Urothelium cell line (cell line): ENCODE measurements around the gene CTNND2.
"Not testable (repeated sequence)": the region's sequence is repeated elsewhere in the genome, so short reads cannot be mapped to it uniquely, and the experiment has no call there.

Experiments used
- DNase-seq: peaks from one replicate; pipeline ENCODE4 v3.0.0; 2011; ENCODE audit warnings: low spot score, mixed read lengths
- FAIRE-seq: peaks from 2 replicates; lab custom pipeline; 2011; peaks lifted over from hg19 to GRCh38; lab: Jason Lieb, UNC

CTNND2 gene

DNA sequence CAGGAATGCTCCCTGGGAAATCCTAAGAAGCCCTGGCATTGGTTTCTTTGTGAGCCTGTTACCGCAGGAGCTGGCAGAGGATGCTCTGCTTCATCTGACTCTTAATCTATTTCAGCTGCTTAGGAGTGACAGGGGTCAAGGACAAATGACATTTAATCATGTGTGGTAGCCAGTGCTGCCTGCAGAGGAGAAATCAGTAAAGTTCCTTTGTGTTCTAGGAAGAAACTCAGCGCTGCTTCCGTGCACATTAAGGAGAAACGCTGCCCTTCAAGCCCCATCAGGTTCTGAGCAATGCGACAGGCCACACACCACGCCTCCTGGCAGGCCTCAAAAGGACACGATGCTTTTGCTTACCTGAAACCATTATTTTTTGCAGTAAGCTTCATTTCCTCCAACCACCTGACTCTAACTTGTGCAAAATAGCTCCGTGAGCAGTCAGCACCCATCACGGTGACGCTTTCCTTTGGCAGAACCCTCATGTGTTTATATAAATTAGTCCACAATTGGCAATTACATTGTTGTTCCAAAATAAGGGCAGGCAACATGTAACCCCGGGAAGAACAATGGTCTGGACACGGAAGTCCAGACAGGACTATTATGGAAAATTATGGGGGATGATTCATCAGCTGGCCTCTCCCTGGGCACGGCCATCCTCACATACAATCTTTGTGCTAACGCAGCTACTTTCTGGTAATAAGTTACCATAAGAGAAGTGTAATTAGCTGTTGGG, 755.3 kb downstream of the CTNND2 start:
- FAIRE-seq (no peak), DNase-seq (no peak)

DNA sequence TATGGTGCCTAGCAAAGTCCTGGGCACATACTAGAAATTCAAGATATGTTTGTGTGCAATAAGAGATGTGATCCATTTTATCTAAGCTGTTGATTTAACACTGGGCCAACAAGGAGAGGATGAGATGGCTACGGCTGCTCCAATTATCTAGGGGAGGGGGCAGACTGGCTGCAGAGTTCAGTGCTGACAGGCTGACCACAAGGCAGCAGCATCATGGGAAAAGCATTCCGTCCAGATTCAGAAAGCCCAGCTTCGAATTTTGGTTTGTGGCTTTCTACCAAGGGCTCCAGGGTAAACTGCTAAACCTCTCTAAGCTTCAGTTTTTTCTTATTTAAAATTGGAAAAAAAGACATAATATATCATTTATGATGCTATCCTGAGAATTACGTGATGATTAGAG, 758.1 kb downstream of the CTNND2 start:
- no peak for DNase-seq
- no peak for FAIRE-seq

- DNase-seq (no peak), FAIRE-seq (no peak)
Measured at GRCh38 chr5:11143456-11144267, 760.6 kb downstream of the CTNND2 start.

GRCh38 chr5:11139217-11139865, 764.9 kb downstream of the CTNND2 start:
- DNase-seq (peak; percentile 30), FAIRE-seq (no peak)

DNA sequence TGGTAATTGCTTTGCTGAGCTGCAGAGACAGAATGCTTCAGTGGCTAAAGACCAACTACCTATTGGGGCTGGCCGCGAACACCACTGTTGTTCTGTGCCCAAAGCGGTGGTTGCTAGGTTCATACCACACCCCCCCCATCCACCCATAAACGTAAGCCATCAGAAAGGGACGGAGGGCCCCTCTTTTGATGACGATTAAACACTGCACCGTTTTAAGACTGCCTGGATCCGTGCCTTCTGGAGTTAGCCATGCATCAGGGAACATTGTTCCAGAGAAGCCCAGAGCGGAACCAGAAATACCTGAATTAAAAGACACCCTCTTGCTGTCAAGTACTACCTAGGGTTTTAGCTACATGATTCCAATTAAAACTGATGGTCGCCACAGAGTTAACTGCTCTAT, 774.1 kb downstream of the CTNND2 start:
- FAIRE-seq (no peak), DNase-seq (no peak)

DNA sequence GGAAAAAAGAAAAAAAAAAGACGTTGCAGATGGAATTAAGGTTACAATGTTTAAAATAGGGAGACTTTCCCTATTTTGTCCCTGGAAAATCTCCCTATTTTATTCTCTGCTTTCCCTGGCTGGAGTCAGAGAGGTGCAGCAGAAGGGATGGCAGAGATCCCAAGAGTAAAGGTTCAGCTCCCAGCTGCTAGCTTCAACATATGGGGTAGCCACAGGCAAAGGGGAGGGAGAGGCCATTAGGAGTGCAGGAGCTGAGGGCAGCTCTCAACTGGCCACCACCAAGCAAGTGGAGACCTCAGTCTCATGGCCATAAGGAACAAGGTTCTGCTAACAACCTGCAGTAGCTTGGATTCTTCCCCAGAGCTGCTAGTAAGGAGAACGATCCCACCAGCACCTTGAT, 776.2 kb downstream of the CTNND2 start:
- DNase-seq (no peak), FAIRE-seq (no peak)

DNA sequence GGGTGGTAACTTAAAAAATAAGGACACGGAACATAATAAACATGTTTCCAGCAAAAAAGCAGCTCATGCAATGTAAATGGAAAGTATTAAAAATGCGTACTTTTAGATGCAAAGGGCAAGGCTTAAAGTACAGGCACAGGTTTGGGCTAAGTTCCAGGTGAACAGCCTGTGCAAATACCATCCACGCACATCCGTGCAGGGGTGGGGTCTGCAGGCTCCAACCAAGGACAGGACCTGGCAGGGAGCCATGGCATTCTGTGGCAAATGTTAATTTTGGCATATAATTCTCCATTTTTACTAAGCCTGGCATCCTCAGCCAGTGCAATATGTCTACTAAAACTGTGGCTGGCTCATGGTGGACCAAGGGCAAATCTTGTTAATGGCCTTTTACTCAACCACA, 777.4 kb downstream of the CTNND2 start:
- no peak for FAIRE-seq
- no peak for DNase-seq

GRCh38 chr5:11121885-11122284, 782.4 kb downstream of the CTNND2 start:
- no peak for FAIRE-seq
- DNase-seq, result no peak

GRCh38 chr5:11110128-11110527, 794.1 kb downstream of the CTNND2 start:
- FAIRE-seq, result no peak
- no peak for DNase-seq

DNA sequence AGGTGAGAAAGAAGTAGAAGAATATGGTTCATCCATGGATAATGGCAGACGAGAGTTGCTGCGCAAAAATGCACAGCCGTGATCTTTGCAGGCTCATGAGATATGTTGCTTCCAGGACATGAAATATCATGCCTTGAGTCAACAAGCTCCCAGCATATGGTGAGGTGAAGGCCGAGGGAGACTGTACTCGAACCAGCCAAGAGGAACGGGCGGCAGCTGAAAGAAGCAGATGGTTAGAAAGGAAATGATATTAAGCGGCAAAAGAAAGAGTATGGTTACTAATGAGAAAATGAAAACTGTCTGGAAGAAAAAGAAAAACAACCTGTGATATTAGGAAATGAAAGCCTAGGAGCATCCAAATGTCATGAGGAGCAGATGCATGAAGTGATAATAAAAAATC, 798.5 kb downstream of the CTNND2 start:
- DNase-seq, result no peak
- no peak for FAIRE-seq

DNA sequence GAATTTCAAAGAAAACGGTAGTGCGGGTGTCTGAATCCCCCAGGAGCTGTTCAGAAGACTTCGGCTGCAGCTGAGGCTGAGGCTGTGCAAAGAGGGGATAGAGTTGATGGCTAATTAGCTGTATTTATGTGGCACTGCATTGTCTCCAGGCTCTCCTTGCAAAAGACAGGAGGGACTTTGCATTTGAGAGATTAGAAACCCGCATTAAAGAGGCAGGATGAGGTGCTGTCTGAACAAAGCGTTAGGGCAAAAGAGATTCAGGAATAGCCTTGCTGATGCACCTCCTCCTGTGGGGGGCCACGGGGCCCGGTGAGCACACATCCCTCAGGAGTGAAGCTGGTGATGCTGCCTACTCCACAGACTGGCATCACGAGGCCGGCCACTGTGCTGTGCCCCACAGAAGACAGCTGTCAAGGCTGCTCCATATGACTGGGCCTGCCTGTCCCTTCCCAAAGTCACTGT, 799.6 kb downstream of the CTNND2 start:
- DNase-seq (no peak), FAIRE-seq (no peak)

DNA sequence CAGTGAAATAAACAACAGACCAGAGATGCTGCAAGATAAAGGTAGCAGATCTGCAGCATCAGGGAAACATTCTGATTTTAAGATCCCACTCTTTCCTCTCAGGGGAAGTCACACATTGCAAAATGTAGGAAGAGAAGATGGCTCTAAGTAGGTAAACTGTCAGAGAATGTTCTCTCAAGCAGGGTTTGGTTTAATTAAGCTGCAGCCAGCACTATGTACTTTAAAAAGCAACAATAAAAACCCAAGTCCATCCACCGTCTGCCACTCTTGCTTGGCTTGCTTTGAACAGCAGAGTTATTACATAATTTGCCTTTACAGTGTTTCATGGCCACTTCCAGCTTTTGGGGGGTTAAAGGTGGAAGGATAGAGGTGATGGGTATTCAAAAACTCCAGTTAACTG, 800.0 kb downstream of the CTNND2 start:
- FAIRE-seq (no peak), DNase-seq (no peak)

- FAIRE-seq, result no peak
- no peak for DNase-seq
Measured at GRCh38 chr5:11084111-11084510, 820.1 kb downstream of the CTNND2 start.

DNA sequence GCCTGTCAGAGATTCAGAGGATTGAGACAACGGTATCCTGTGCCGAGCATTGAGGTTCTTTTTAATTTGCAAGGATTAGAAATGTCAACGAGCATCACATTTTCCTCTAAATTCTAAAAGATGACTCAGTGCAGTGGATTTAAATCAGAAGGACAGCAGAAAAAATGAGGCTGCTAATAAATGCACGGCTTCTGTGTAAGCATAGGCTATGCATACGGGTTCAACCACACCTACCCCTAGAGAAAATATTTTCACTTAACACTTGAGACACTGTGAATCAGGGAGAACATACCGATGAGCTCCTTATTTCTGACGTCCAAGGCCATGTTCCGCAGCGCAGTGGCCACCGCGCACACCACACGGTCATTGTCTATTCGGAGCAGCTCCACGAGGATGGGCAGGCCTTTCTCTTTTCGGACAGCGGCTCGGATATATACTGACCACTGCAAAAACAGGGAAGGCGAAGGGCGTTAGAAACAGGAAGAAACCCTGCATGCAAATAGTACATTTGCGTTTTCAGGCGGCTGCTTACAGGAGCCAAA, 821.8 kb downstream of the CTNND2 start:
- DNase-seq (no peak), FAIRE-seq (no peak)

- no peak for DNase-seq
- FAIRE-seq, result no peak
Measured at GRCh38 chr5:11076945-11077613, 827.2 kb downstream of the CTNND2 start.

DNA sequence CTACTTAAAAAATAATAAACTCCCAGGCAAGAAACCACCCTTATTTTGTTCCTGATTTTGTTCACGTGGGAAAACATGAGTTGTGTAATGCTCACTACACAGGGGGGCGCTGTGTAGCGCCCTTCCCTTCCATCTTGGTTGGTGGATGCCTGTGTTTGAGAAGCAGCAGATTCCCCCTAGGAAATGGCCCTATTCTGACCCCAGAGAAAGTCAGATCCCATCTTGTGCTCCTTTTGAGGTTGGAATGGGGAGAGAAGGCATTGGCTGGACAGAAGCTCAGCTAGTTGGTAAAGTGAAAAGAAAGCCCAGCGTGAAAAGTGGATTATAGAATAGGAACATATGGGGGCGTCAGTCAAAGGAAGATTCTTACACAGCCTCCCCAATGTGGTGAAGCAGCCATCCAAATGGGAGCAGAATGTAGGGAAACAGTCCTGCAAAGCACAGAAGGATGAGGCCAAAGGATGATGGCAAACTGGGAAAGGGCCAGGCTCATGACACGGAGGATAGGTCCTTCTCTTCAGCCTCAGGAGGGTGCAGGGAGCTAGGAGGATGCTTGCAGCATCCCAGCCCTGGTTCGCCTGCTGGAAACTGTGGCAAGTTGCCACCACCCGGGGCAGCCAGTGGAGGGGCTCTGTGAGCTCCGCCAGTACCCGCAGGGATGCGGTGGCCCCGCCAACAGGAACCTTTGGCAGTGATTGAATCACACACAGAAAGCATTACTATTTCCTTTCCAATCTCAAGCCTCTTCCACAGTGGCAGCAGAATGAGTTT, 829.0 kb downstream of the CTNND2 start:
- no peak for DNase-seq
- FAIRE-seq, result no peak

- FAIRE-seq (no peak), DNase-seq (no peak)
Measured at GRCh38 chr5:11072568-11072967, 831.7 kb downstream of the CTNND2 start.

GRCh38 chr5:11072076-11072475, 832.2 kb downstream of the CTNND2 start:
- DNase-seq (no peak), FAIRE-seq (no peak)

GRCh38 chr5:11069041-11069440, 835.2 kb downstream of the CTNND2 start:
- DNase-seq (peak; percentile 73), FAIRE-seq (peak; percentile 27)

DNA sequence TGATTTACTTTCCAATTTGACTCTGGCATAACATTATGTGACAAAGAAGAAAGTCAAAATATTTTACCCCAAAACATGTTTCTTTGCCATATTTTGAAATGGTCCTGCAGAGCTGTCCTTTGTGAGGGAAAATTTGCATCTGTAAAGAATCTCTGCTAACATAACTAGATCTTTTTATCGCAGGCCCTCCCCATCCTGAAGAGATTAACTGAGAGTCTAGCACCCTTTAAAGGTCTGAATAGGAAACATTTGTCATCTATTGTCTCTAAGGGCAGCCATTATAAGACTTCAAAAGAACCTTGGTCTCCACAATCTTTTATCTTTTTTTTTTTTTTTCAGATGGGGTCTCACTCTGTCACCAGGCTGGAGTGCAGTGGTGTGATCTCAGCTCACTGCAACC, 838.5 kb downstream of the CTNND2 start:
- DNase-seq, FAIRE-seq: not testable (repeated sequence)
